Activated B cell treated with CpG ODN at 0.5 μM for 24 hours (primary cell): Measurements from ENCODE around the gene FYN. TPM values are rescaled to one million over a fixed set of nuclear protein-coding genes. Genes with fewer than 3 reads are reported as not detected.

ENCODE experiments used
- ATAC-seq: fragments of 200-7000 bp; cut with Tn5 transposase; one replicate; pipeline ENCODE4 v1.10.0; 2021; ENCODE audit warnings: low read depth, mild to moderate bottlenecking, moderate library complexity
- CTCF ChIA-PET: fragments of 350-600 bp; sonication (Branson Sonifier 250); formaldehyde crosslinking; loops from one replicate; lab custom pipeline; 2021; ENCODE audit warnings: antibody characterized with exemption; lab: Charles Lee
- POLR2A ChIA-PET: fragments of 350-600 bp; sonication (Branson Sonifier 250); formaldehyde crosslinking; loops from one replicate; lab custom pipeline; 2021; ENCODE audit warnings: antibody characterized with exemption; lab: Charles Lee
- DNase-seq: peaks from one replicate; pipeline ENCODE4 v3.0.0; 2022
- H3K27ac Mint-ChIP-seq: one replicate; pipeline ENCODE4 v1.8.0; 2020; ENCODE audit warnings: mixed read lengths
- H3K27me3 Mint-ChIP-seq: one replicate; pipeline ENCODE4 v1.8.0; 2021; ENCODE audit warnings: mixed read lengths
- H3K36me3 Mint-ChIP-seq: one replicate; pipeline ENCODE4 v1.8.0; 2021; ENCODE audit warnings: low read depth, mixed read lengths
- H3K4me1 Mint-ChIP-seq: one replicate; pipeline ENCODE4 v1.8.0; 2021; ENCODE audit warnings: mixed read lengths
- H3K4me3 Mint-ChIP-seq: one replicate; pipeline ENCODE4 v1.8.0; 2020; ENCODE audit warnings: mild to moderate bottlenecking, mixed read lengths
- H3K9me3 Mint-ChIP-seq: one replicate; pipeline ENCODE4 v1.8.0; 2020; ENCODE audit warnings: mixed read lengths
- intact Hi-C: fragments of 100-400 bp; cut with micrococcal nuclease; formaldehyde crosslinking; loops from one replicate; pipeline ENCODE4 v1.15.1; 2024
- total RNA-seq: library from RNA; stranded (reverse); gene quantifications from 2 replicates; pipeline ENCODE4 v1.2.3, GENCODE V29; 2022
- TF ChIP-seq, protein P1 (sequence below): fragments of 200-600 bp; IDR thresholded peaks from one replicate; pipeline ENCODE4 v1.8.0; 2022; ENCODE audit warnings: antibody characterized with exemption, mild to moderate bottlenecking

The FYN gene
- total RNA-seq, 1 donor from 2014 or later, result 64.7 TPM

DNA sequence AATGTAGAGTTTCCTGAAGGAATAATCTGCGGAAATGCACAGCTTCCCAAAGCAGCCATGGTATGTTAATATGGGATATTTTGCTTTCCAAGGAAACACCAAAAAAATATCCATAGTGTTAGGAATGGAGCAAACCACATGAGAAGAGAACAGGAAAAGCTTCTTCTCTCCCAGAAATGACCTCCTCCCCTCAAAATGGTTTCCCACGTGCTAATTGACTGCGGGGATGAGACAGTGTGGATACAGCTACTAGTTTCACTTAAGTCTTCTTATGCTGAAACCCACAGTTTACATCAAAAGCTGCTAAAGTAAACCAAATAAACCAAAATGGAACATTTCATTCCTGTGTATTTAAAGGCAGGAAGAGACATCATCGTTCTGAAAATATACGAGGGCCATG is 69.4 kb downstream of the FYN start:
- intact Hi-C loops, result loop anchor here (1.0 to 2.0 kb wide), 7 partner anchors 11 to 283 kb away; partner anchors contain the start of genes FAM229B and TUBE1
- Mint-ChIP-seq H3K4me1 (peaks cover 53% of the 10 kb centered on the region), H3K9me3 (no peaks in the 10 kb centered on the region), H3K36me3 (no peaks in the 10 kb centered on the region), H3K4me3 (no peak overlapping the region), H3K27me3 (no peaks in the 10 kb centered on the region), H3K27ac (no peak overlapping the region)
- ChIA-PET POLR2A (interaction anchor here (0.6 to 4.1 kb wide), 3 partner anchors 39 to 225 kb away, joined by 5 to 42 read pairs (median 11); no protein-coding TSS in a partner anchor), CTCF (interaction anchor here (0.9 to 3.4 kb wide), 2 partner anchors 15 to 194 kb away, joined by 3 to 18 read pairs; no protein-coding TSS in a partner anchor)
- DNase-seq, result no peak
- TF ChIP-seq, protein P1, sequence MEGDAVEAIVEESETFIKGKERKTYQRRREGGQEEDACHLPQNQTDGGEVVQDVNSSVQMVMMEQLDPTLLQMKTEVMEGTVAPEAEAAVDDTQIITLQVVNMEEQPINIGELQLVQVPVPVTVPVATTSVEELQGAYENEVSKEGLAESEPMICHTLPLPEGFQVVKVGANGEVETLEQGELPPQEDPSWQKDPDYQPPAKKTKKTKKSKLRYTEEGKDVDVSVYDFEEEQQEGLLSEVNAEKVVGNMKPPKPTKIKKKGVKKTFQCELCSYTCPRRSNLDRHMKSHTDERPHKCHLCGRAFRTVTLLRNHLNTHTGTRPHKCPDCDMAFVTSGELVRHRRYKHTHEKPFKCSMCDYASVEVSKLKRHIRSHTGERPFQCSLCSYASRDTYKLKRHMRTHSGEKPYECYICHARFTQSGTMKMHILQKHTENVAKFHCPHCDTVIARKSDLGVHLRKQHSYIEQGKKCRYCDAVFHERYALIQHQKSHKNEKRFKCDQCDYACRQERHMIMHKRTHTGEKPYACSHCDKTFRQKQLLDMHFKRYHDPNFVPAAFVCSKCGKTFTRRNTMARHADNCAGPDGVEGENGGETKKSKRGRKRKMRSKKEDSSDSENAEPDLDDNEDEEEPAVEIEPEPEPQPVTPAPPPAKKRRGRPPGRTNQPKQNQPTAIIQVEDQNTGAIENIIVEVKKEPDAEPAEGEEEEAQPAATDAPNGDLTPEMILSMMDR, result no peak
- no peak for ATAC-seq

DNA sequence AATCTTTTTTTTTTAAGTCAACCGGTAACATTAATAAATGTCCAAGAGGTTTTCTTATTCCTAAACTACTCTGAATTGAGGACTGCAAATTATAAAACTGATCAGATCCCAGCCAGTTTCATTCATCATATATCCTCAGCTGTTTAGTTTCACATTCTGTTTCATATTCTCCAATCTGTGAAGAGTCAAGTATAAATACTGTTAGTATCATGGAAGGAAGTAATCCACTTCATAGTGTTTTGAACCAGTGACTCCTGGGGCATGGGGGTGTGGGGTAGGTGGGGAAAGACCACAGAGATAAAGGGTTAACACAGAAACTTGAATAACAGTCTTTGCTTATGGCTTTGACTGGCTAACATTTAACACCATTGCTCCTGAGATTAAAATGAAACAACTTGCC is 69.9 kb downstream of the FYN start:
- ChIA-PET CTCF (interaction anchor here (1.1 to 3.4 kb wide), 2 partner anchors 93 to 194 kb away, joined by 3 to 18 read pairs; no protein-coding TSS in a partner anchor), POLR2A (interaction anchor here (0.6 to 4.1 kb wide), 2 partner anchors 41 to 224 kb away, joined by 11 to 42 read pairs; no protein-coding TSS in a partner anchor)
- Mint-ChIP-seq H3K4me3 (no peak overlapping the region), H3K27ac (peak overlapping the region; percentile 4), H3K4me1 (peaks cover 53% of the 10 kb centered on the region), H3K36me3 (no peaks in the 10 kb centered on the region), H3K9me3 (no peaks in the 10 kb centered on the region), H3K27me3 (no peaks in the 10 kb centered on the region)
- TF ChIP-seq, protein P1, result no peak
- DNase-seq (no peak), ATAC-seq (no peak)
- intact Hi-C loops, result loop anchor here (1.0 kb wide), 1 partner anchor 10 kb away; no protein-coding TSS in a partner anchor

DNA sequence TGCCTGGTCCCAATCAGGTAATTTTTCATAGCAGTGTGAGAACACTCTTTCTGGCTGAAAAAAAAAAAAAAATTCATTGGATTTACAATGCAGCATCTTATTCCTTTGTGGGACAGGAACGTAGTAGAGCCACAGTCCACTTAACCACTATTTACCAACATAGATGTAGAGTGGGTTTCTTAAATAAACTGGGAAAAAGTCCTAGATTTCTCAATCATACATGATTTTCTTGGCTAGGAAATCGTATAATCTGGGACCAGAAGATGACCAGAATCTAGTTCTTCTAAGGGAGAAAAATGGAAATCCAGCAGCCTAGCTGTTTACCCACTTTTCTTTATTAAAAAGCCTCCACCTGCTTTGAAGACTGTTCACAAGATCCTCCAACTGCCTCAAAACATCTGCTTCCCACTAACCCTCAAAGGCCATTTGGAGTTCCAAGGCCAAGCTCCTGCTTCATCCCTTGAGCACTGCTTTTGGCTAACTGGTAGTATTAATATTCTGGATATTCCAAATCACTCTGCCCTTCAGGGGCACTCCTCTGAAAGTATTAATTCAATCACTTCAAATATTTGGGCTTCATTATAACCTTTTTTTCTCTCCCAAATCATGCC is 70.4 kb downstream of the FYN start:
- DNase-seq, result no peak
- peaks cover 50% of the 10 kb centered on the region for H3K4me1 Mint-ChIP-seq
- ATAC-seq, result no peak
- TF ChIP-seq, protein P1, result no peak
- no peaks in the 10 kb centered on the region for H3K9me3 Mint-ChIP-seq
- no peaks in the 10 kb centered on the region for H3K27me3 Mint-ChIP-seq
- CTCF ChIA-PET, result interaction anchor here (1.1 to 3.4 kb wide), 2 partner anchors 92 to 195 kb away, joined by 3 to 18 read pairs; no protein-coding TSS in a partner anchor
- intact Hi-C loops, result loop anchor here (1.0 kb wide), 1 partner anchor 10 kb away; no protein-coding TSS in a partner anchor
- peak overlapping the region; percentile 4 for H3K27ac Mint-ChIP-seq
- POLR2A ChIA-PET, result no interaction called here
- H3K4me3 Mint-ChIP-seq, result no peak overlapping the region
- H3K36me3 Mint-ChIP-seq, result no peaks in the 10 kb centered on the region

DNA sequence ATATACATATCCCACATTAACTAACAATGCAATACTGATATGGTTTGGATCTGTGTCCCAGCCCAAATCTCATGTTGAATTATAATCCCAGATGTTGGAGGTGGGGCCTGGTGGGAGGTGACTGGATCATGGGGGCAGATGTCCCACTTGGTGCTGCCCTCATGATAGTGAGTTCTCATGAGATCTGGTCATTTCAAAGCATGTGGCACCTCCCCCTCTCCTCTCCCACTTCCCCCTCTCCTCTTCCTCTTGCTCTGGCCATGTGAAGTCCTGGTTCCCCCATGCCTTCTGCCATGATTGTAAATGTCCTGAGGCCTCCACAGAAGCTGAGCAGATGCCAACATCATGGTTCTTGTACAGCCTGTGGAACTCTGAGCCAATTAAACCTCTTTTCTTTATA is 71.2 kb downstream of the FYN start:
- no peak for ATAC-seq
- Mint-ChIP-seq H3K27me3 (no peaks in the 10 kb centered on the region), H3K4me1 (peaks cover 45% of the 10 kb centered on the region), H3K27ac (no peak overlapping the region), H3K36me3 (no peaks in the 10 kb centered on the region), H3K9me3 (no peaks in the 10 kb centered on the region), H3K4me3 (no peak overlapping the region)
- CTCF ChIA-PET, result no interaction called here
- TF ChIP-seq, protein P1, result no peak
- POLR2A ChIA-PET, result no interaction called here
- DNase-seq, result no peak
- intact Hi-C loops, result no loop called here

DNA sequence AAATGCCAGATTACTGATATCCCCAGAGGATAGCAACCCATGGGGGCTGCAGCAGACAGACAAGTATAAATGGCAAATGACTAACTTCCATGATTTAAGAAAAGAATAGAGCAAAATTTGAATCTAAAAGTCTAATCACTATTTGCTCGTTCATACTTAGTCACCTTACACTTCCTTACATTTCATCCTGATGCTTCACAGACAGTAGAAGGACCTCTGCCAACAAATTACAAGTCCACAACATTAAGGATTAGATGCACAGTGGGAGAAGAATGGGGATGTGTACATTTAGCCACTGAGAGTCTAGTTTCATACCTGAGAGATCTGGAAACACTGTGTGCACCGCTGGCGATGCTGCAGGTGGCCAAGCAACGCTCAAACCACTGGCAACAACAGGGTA is 72.4 kb downstream of the FYN start:
- no peak overlapping the region for H3K27ac Mint-ChIP-seq

More for the DNA sequence above, 72.4 kb downstream of the FYN start:
- Mint-ChIP-seq H3K4me3 (no peak overlapping the region), H3K4me1 (peaks cover 33% of the 10 kb centered on the region), H3K27me3 (no peaks in the 10 kb centered on the region), H3K9me3 (no peaks in the 10 kb centered on the region), H3K36me3 (no peaks in the 10 kb centered on the region)
- TF ChIP-seq, protein P1, result no peak
- ATAC-seq (no peak), DNase-seq (no peak)
- ChIA-PET POLR2A (no interaction called here), CTCF (interaction anchor here (1.2 to 1.3 kb wide), 2 partner anchors 10 to 91 kb away, joined by 3 to 4 read pairs; no protein-coding TSS in a partner anchor)
- intact Hi-C loops, result no loop called here
